Neutrophil (primary cell): ENCODE data around the gene CAMK4.
"Not testable (repeated sequence)": the region's sequence is repeated elsewhere in the genome, so short reads cannot be mapped to it uniquely, and the experiment has no call there.

Experiments used
- H3K27ac ChIP-seq: fragments of 200-600 bp; sonication (generic); 2 replicates; pipeline ENCODE4 v1.5.1; 2016; ENCODE audit warnings: mild to moderate bottlenecking, moderate library complexity
- H3K27me3 ChIP-seq: fragments of 200-600 bp; sonication (generic); 2 replicates; pipeline ENCODE4 v1.6.0; 2016; ENCODE audit warnings: mild to moderate bottlenecking
- H3K36me3 ChIP-seq: fragments of 200-600 bp; sonication (generic); 2 replicates; pipeline ENCODE4 v1.5.1; 2017
- H3K4me1 ChIP-seq, 2 experiments: fragments of 200-600 bp in 1 of 2; sonication (generic) in 1 of 2; 1 replicate in 1 of 2; 2 replicates in 1 of 2; pipeline versions ENCODE4 v1.5.1 to v1.6.1; 2013 to 2016; ENCODE audit warnings: low read depth in 1 of 2, low read length in 1 of 2, mild to moderate bottlenecking in 1 of 2, moderate library complexity in 1 of 2; ENCODE audit not compliant: control insufficient read depth in 1 of 2, insufficient read depth in 1 of 2
- H3K4me3 ChIP-seq, 2 experiments: fragments of 200-600 bp in 1 of 2; sonication (generic) in 1 of 2; 1 replicate in 1 of 2; 2 replicates in 1 of 2; pipeline ENCODE4 v1.5.1; 2013 to 2016; ENCODE audit warnings: low read depth in 1 of 2, low read length in 1 of 2, mild to moderate bottlenecking in 1 of 2, moderate library complexity in 1 of 2
- H3K9me3 ChIP-seq: fragments of 200-600 bp; sonication (generic); 2 replicates; pipeline ENCODE4 v1.5.1; 2016
- TF ChIP-seq, protein P1 (sequence below): fragments of 200-600 bp; sonication (generic); IDR thresholded peaks from 2 replicates; pipeline ENCODE4 v1.5.1; 2016; ENCODE audit warnings: antibody characterized with exemption

Gene CAMK4

DNA sequence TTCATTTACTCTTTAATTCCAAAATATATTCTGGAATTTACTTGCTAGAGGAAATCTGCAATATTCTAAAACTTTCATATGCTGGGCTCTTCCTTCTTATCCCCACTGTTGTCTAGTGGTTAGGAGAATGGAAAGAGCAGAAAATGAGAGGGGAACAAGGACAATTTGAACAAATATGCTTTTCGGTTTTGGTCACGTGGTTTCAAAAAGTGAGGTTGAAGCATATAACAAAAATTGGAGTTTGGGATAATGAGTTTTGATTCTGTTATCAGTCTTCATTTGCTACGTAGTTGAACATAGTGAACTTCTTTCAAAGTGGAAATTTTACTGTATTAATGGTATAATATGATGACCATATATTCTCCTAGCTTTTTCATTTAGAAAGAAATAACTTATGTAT lies 71.5 kb downstream of the CAMK4 start:
- TF ChIP-seq, protein P1, sequence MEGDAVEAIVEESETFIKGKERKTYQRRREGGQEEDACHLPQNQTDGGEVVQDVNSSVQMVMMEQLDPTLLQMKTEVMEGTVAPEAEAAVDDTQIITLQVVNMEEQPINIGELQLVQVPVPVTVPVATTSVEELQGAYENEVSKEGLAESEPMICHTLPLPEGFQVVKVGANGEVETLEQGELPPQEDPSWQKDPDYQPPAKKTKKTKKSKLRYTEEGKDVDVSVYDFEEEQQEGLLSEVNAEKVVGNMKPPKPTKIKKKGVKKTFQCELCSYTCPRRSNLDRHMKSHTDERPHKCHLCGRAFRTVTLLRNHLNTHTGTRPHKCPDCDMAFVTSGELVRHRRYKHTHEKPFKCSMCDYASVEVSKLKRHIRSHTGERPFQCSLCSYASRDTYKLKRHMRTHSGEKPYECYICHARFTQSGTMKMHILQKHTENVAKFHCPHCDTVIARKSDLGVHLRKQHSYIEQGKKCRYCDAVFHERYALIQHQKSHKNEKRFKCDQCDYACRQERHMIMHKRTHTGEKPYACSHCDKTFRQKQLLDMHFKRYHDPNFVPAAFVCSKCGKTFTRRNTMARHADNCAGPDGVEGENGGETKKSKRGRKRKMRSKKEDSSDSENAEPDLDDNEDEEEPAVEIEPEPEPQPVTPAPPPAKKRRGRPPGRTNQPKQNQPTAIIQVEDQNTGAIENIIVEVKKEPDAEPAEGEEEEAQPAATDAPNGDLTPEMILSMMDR = no peak

DNA sequence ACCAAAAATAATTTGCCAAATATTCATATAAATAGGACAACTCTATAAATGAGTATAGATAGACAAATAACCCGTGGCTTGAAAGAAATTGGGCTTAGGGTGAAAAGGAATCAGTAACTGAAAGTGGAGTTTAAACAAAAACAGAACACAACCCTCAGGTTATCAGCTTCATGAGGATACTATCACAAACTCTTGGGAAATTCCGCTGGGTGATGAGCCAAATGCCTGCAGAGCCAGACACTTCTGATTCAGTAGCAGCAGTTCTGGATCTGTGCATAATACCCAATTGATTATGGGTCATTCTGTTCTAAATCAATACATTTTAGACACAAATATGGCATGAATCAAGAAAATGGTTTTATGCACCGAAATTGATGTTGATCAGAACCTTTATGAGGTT lies 72.4 kb downstream of the CAMK4 start:
- Histone ChIP-seq H3K9me3 (no peaks in the 10 kb centered on the region), H3K27ac (no peak overlapping the region), H3K4me1 (no peaks in the 10 kb centered on the region), H3K27me3 (no peaks in the 10 kb centered on the region), H3K4me3 (no peak overlapping the region), H3K36me3 (no peaks in the 10 kb centered on the region)
- TF ChIP-seq, protein P1 = no peak

More for the DNA sequence above, 71.5 kb downstream of the CAMK4 start:
- no peaks in the 10 kb centered on the region for H3K36me3 ChIP-seq
- no peaks in the 10 kb centered on the region for H3K27me3 ChIP-seq
- H3K9me3 ChIP-seq = no peaks in the 10 kb centered on the region
- H3K4me3 ChIP-seq = no peak overlapping the region
- no peaks in the 10 kb centered on the region for H3K4me1 ChIP-seq
- H3K27ac ChIP-seq = no peak overlapping the region

DNA sequence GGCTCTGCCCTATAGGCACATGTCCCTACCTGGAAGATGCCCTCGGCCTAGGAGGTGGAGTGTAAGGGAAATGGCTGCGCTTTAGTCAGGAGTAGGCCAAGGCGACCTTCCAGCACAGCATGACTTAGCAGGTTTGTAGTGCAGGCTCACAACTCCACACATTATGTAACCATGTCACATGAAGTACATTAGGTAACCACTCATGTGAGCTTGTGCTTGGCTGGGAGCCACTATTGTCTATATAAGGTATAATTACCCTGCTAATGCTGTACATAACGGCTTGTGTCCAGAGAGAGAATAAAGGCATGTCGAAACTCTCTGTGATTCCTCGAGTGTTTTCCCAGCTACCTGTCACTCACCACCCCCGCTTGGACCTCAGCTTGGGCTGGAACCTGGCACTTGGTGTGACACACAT lies 74.9 kb downstream of the CAMK4 start:
- Histone ChIP-seq H3K27me3 (no peaks in the 10 kb centered on the region), H3K27ac (no peak overlapping the region), H3K4me1 (no peaks in the 10 kb centered on the region), H3K4me3 (no peak overlapping the region), H3K36me3 (no peaks in the 10 kb centered on the region), H3K9me3 (no peaks in the 10 kb centered on the region)
- TF ChIP-seq, protein P1 = no peak

DNA sequence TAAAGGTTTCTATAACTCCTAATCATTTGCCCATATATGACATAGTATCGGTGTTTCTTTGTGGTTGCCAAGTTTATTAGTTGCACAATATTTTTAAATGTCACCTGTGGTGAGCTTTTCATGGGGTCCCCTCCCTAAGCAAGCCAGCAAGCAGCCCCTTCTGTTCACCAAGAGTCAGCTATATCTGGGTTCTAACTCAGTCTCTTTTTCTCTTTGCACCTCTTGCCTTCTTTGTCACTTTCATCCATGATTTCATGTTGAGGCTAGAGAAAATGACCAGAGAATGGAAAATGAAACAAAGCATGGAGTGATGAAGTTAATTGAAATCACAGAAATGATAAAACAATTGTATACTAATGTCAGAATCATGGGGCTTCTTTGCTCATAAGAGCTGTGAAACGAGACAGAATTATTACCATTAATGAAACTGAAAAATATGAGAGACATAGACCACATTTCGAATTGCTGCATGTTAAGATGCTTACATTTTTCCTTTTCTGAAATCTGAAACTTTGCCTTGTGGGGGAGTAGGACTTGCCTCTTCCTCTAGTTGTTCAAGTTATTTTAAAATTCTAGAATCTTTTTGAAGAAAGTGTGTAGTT lies 75.7 kb downstream of the CAMK4 start:
- Histone ChIP-seq H3K27ac (no peak overlapping the region), H3K36me3 (no peaks in the 10 kb centered on the region), H3K9me3 (no peaks in the 10 kb centered on the region), H3K27me3 (no peaks in the 10 kb centered on the region), H3K4me3 (no peak overlapping the region), H3K4me1 (no peaks in the 10 kb centered on the region)
- TF ChIP-seq, protein P1 = no peak

DNA sequence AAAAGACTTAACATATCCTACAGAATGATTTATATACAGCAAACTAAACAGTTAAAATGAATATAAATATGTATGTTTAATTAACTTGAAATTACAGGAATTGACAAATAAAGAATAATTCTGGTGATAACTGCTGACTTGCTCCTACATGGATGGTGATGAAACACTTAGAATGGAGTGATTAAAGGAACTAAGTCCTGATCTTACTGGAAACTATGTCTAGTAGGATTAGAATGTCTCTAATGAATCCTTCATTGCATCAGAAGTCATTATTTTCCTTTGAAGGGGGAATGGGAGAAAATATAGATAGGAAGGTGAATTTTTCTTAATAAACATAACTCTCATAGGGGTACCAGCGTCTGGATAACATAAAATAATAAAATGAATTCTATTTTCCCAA lies 77.1 kb downstream of the CAMK4 start:
- H3K27me3 ChIP-seq = no peaks in the 10 kb centered on the region
- H3K4me1 ChIP-seq = no peaks in the 10 kb centered on the region
- H3K36me3 ChIP-seq = no peaks in the 10 kb centered on the region
- no peaks in the 10 kb centered on the region for H3K9me3 ChIP-seq
- TF ChIP-seq, protein P1 = no peak
- H3K27ac ChIP-seq = no peak overlapping the region
- H3K4me3 ChIP-seq = no peak overlapping the region

DNA sequence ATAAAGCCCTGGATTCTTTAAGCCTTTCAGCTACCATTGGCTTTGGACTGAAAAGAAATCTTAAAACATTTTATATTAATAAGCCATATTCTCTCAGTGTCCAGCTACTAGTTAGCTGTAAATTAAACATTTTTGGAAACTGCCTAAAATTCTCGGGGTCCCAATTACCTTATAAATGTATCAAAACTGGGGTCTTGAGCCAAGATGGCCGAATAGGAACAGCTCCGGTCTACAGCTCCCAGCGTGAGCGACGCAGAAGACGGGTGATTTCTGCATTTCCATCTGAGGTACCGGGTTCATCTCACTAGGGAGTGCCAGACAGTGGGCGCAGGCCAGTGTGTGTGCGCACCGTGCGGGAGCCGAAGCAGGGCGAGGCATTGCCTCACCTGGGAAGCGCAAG lies 77.9 kb downstream of the CAMK4 start:
- H3K4me3 ChIP-seq, H3K36me3 ChIP-seq, H3K27me3 ChIP-seq, H3K9me3 ChIP-seq, H3K4me1 ChIP-seq, H3K27ac ChIP-seq: not testable (repeated sequence)
